NCI-H446 (cell line): ENCODE measurements around the gene CCDC78.

Source experiments
- DNase-seq, 2 experiments: peaks; one replicate each; lab custom pipeline; 2025; lab: John Stamatoyannopoulos, UW

Gene CCDC78

DNA sequence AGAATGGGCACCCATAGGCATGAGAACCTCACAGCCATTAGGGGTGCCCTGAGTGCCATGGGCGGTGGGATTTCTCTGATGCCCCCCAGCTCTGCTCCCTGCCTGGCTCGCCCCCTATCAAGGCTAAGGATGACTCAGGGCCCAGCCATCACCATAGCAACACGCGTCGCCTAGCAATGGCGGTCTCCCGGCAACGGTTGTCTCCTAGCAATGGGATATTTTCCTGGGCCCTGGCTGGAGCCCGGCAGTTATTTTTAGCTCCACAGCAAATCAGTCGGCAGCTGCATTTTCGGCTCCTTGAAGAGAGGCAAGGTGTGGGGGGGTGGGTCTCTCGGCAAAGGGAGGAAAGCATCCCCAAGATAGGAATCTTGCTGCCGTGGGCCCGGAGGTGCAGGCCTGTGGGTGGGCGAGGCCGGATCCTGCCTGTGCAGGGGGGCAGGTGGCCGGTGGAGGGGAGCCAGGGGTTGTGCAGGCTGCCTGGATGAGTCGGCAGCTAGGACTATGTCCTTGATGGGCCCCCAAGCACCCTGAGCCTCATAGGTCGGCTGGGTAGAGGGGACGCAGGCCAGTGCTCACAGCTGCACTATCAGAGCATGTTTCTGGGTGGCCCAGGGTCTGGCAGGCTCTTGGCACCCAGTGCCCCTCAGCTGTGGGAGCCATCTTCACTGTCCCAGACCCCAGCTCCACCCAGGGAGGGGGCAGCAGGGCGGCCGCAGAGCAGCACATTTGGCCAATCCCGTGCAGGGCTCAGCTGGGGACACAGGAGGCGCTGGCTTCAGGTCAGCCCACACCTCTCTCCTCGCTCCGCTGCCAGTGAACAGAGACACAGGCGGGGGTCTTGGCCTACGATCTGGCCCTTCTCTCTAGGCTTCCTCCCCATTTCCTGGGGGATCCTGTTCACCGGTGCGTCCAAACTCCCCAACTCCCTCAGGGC is 16.4 kb downstream of the CCDC78 start:
- DNase-seq, result peak; percentile 56 to 89

DNA sequence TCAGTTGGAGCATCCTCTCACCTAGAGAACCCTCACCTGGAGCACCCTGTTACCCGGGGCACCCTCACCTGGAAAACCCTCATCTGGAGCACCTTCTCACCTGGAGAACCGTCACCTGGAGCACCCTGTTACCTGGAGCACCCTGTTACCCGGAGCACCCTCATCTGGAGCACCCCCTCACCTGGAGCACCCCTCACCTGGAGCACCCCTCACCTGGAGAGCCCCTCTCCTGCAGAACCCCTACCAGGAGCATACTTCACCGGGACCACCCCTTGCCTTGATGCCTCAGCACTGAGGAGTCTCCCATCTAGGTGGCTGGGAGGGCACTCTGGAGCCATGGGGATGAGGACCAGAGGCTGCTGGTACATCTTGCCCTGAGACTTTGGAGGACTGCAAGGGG is 17.3 kb downstream of the CCDC78 start:
- no peak for DNase-seq

DNA sequence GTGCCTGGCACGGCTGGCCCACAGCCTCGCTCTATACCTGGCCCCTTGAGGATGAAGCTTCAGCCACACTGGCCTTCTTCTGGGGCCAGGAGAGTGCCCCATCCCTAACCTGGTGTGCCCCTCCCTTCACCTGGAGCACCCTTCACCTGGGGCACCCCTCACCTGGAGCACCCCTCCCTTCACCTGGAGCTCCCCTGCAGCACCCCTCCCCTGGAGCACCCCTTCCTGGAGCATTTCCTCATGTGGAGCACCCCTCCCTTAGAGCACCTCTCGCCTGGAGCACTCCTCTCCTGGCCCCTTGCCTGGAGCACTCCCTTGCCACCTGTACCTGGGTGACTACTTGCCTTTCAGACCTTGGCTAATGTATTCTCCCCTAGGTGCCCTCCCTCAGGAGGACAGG is 18.2 kb downstream of the CCDC78 start:
- no peak for DNase-seq

DNA sequence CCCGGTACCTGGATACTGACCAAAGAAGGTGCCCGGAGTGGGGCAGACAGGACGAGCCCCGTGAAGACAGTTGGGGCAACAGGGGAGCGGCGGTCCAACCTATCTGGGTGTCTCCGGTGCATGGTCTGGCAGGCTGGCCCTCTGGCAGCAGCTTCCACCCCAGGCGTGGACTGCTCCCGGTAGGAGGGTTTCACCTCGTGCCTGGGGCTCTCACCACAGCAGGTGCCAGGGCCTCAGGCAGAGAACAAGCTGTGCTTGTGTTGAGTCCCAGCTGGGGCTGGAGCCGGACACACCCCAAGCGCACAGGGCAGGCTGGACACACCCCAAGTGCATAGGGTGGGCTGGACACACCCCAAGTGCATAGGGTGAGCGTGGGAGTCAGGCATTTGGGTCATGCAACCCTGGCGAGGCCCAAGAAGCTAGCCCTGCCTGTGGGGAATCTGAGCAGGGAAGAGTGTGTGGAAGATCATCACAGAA is 19.1 kb downstream of the CCDC78 start:
- no peak for DNase-seq

DNA sequence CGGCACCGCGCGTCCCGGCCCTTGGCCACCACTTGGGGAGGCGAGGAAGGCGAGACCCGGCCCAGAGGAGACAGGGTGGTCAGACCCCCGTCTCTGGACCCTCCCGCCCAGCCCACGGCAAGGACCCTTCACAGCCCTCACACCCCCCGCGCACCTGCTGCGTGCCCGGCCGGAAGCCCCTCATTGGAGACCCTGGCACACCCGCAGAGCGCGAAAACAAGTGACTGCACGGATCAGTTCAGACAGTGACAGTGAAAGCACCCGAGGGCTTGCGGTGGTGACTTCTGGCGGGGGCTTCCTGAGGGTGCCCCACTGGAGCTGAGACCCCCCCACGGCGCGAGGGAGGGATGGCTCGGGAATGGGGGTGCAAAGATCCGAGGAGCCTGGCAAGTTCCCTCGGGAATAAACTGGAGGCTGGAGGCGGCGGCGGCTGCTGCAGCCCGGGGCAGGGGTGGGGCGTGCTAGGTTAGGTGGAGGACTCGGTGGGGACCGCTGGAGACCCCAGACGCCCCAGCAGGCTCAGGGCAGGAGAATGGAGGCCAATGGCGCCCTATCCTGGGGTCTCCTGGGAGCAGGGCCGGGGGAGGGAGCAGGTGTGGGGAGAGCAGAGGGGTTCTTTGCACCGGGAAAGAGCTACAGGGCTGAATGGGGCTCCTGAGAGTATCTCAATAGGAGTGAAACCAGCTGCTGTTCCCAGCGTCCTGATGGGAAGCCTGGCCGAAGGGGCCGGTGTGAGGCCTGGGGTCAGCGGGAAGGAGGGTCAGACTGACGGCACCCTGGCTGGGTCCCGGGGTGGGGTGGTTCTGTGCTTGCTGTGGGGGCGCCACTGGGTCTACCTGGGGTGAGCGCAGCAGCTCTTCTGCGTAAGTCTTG is 19.8 kb downstream of the CCDC78 start:
- DNase-seq, result no peak

DNA sequence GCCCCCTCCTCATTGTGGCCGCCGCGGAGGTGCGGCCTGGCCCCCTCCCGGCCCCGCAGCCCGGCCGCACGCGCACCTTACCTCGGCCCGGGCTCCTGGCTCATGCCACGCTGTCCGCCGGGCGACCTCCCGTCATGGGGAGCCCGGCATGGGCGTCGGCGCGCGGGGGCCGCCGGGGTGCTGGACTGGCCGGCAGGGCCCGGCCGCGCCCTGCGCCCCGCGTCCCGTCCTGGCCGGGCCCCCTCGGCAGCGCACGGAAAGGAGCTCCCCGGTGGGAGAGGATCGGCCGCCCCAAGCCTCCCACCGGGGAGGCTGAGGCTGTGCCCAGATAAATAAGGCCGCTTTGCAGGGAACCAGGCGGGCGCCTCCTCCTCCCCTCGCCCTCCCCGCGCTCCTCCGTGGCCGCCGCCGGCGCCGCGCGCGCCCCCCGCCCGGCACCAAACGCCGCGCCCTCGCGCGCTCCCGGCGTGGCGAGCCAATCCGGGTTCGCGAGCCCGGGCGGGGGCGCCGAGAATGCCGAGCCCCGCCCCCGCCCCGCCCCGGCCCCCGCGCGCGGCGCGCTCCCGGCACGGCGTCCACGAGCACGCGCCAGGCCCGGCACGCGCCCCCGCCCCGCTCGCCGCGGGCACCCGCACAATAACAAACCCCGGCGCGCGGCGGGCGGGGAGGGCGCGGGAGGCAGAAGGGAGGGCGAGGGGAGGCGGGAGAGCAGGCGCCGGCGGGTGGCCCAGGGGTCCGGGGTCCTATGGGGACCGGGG is 20.6 kb downstream of the CCDC78 start, which contains the start of gene FBXL16:
TSS of gene FBXL16 (minus strand) at position 371 of the 758 bp plus-strand sequence. CDS start 8,396 bp downstream, outside the sequence.
- DNase-seq, result peak in 1 of 2 experiments; percentile 87

DNA sequence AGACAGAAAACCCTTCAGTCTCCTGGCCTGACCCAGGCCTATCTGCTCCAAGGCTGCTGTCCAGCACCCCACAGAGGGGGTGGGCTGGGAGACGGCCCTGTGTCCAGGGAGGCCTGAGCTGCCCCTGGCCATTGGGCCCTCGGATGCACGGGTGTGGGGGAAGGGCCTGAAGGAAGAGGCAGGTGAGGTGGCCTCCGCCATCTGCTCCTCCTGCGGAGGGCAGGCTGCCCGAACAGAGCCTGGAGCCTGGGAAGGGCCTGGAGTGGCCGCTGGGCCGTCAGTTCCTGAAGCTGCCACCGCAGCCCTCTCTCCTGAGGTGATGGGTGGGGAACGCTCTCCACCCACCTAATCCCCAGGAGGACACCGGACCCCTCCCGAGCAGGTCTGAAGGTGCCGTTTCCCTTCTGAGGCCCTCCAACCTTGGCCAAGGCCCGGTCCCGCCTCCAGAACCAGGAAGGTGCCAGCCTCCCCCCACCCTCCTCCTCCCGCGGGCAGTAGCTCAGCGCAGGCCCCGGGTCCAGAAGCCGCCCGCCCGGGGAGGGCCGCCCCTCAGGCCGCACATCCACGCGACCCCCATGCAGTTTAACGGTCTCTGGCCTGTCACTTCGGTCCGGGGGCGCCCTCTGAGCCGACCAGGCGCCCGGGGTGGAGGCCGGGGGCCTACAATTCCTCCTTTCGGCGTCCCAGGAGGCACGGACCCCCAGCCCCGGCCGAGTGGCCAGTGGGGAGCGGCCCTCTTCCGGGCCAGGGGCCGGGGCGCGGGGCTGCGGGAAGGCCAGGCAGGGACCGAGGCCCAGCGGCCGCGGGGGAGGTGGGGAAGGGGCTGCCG is 21.5 kb downstream of the CCDC78 start:
- no peak for DNase-seq

DNA sequence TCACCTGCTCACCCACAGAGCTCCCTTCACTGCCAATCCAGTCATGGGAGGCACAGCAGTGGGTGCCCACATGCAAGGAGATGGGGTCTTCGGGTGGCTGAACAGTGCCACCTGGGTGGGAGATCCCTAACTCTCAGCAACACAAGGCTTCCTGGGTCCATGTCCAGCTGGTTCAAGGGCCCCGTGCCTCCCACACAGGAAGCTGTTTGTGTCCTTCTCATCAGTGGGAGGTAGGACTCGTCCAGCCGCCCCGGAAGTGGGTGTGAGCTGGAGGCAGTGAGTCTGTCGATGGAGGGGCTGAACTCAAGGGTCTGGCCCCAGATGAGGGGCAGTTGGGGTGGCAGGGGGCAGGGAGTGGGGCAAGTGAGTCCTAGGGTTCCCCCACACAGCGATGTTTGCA is 22.2 kb downstream of the CCDC78 start:
- no peak for DNase-seq

DNA sequence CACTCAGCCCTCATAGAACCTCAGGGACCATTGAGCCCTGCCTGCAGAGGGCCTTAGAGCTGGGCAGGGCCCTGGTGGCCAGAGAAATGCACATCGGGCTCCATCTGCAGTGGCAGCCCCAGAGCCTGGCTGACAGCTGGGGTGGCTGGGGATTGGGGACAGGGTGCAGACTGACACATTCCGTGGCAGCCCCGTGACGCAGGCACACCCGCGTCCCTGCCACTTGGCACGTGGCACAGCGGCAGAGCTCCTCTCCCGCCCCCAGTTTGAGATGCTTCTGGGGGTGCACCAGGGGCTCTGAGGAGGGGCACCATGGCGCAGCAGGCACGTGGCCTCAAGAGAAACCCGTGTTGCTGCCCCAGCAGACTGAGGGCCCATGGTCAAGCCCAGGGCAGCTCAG is 22.8 kb downstream of the CCDC78 start:
- no peak for DNase-seq

DNA sequence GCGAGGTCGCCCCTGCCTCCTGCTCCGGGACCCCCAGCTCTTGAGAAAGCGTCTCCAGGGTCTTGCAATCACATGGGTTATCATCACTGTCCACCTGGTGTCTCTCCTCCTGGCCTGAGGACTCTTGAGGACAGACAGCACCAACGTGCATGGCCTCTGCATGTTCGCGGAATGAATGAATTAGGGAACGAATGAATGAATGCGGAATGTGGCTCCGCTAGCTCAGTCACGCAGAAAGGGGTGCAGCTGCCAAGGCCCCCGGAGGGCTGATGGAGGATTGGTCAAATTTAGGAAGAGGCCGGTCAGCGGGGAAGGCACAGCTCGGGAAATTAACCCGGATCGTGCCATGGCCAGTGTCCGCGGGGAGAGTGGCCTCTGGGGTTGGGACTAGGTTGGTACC is 23.9 kb downstream of the CCDC78 start:
- no peak for DNase-seq

DNA sequence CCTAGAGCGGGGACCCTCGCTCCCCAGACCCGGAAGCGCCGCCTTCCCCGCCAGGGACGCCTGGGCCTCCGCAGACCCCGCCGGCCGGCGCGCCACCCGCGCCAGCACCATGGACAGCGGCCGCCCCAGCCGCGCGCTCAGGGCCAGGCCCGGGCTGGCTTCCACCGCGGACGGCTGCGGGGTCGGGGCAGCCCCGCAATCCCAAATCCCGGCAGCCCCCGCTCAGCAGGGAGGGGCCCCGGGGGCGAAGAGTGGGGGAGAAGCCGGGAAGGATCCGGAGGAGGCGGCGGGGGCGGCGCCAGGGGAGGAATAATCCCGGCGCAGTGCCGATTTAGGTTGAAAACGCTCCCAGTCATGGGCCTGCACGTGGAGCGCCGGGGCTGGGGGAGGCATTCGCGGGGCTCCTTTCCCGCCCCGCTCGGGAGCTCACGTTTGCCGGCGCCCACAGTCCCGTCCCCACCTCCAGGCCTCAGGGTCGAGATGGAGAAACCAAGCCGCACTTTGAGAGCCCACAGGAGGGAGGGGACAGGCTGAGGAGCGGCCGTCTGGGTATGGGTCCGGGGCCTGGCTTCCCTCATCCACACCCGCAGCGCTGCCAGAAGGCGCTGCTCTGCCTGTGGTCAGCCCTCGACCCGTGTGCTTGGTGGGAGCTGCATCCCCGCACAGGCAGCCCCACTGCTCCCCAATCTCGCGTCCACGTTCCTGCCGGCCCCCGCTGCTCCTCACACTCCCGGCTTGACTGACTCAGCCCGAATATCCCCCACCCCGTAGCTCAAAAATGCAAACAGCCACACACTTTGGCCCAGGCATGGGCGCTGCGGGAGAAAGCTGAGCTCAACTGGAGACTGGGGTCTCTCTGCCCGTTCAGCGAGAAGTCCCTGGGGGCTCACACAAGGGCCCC is 25.3 kb downstream of the CCDC78 start:
- DNase-seq, result no peak

DNA sequence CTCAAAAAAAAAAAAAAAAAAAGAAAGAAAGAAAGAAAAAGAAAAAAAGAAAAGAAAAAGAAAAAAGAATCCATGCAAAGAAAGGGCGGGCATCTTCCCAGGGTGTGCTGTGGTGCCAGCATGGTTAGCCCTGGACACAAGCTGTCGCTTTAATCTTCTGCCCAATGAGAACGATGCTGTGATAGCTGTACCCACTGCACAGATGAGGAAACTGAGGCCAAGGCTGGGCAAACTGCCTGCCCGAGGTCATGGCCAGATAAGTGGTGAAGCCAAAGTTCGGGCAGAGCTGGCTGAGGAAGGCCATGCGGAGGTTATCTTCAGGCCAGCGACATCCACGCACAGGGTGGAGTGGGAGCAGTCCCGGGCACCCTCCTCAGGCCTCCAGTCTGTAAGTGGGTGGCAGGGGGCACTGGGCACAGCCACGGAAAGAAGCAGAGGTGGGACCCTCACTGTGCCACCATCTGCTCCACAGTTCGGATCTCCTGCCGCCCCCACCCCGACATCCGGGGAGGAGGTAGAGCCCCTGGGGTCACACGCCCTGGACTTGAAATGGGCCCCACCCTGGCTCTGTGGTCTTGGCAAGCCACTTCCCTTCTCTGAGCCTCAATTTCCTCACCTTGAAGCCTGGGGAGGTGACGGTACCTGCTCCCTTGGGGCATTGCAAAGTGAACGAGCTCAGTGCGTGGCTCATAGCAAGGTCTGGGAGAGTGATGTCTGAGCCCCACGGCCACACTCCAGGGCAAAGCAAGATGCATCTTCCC is 27.2 kb downstream of the CCDC78 start:
- no peak for DNase-seq

DNA sequence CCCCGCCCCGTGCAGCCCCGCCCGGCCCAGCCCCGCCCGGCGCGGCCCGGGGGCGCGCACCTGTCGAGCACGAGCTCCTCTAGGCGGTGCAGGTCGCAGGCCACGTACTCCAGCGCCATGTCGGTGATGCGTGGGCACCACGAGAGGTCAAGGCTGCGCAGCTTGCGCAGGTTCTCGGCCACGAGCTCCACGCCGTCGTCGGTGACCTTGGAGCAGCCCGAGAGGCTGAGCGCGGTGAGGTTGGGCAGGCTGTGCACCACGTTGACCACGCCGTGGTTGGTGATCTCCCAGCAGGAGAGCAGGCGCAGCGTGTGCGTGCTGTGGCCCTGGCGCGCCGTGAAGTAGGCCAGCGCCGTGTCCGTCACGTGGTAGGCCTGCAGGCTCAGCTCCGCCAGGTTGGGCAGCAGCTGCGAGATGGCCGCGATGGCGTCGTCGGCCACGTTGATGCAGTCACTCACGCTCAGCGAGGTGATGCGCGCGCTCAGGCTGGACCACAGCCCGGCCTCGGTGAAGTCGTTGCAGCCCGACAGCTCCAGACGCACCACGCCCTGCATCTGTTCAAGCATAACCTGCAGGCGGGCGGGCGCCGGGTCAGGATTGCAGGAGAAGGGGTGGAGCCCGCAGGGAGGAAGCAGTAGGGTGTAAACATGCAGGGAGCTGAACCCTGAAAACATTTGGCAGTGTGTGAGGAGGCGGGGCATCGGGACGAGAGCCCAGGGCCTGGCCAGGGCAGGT is 30.7 kb downstream of the CCDC78 start:
- no peak for DNase-seq

DNA sequence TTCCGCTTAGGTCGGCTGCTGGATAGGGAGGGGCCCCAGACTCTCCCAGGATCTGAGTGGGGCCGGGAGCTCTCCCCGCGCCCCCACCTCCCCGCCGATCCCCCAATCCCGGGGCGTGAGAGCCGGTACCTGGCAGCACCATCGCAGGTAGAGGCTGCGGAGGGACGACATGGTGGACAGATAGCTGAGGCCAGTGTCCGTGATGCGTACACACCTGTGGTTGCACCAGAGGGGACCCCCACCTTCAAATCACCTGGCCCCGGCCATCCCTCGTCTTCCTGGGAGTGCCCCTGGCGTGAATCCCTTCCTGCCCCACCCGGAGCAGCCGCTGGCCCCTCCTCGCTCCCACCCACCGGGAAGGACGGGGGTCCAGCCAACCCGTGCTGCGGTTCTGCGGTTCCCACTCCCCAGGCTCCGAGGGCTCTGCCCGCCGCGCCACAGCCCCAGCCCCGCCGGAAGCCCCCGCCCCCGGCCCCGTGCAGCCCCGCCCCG is 31.3 kb downstream of the CCDC78 start:
- DNase-seq, result no peak

DNA sequence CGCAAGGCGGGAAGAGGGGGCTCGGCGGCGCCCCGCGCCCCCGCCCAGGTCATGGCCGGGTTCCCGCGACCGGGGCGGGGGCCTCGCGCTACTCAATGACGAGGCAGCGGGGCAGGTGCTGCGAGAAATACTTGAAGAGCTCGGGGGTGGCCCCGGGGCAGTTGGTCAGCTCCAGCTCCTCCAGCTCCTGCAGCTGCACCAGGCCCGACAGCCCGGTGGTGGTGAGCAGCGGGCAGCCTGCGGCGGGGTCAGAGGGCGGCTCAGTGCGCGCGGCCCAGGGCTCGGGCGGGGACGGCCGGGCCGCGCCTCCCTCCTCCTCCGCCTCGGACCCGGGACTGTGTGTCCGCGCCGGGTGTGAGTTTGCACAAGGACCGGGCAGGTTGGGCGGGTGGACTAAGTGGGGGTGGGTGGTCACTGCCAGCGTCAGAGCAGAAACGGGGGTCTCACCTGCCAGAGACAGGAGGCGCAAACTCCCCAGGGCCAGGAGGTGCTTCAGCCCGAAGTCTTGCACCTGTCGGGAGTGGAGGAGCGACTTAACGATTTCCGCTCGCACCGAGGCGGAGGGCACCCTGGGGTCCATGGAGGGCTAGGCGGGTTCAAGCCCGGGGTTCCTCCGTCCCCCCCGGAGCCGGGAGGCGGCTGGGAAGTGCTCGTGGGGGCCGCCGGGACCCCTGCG is 31.9 kb downstream of the CCDC78 start:
- DNase-seq, result no peak

DNA sequence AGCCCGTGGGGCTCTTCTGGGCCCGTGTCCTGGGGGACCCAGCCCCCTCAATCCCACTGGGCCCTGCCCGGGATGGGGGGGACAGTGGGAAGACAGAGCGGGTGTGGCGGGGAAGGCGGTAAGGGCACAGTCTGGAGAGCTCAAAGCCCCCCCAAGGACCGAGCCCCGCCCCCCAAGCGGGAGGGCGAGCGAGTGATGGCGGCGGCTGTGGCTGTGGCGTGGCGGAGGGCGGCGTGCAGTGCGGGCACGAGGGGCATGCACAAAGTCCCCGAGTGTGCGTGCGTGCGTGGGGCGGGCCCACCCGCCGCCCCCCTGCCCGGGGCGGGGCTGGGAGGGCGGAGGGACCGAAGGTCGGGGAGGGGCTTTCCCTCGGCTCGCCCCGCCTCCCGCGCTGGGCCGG is 32.5 kb downstream of the CCDC78 start:
- no peak for DNase-seq

DNA sequence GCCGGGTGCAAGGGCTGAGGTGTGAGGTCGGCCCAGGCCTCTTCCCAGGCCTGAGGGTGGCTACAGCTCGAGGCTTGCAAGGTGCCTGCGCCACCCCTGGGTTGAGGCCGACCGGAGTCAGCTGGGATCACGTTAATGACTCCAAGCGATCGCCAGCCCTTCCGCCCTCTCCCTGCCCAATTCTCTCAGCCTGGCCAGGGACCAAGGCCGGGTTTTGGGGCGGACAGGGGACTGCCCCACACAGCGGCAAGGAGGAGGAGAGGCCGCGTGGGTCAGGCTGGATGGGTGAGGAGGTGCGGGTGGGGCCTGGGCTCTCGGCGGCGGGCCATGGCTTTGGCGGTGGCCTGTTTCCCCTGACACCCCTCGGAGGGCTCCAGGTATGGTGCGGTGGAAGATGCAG is 32.9 kb downstream of the CCDC78 start:
- DNase-seq, result no peak
